HEK293 (cell line): Measurements from ENCODE around the gene ZNF385C.

Experiments used
- CTCF ChIA-PET: fragments of 350-600 bp; formaldehyde crosslinking; extraction: SDS; loops from one replicate; lab custom pipeline; 2021; ENCODE audit warnings: antibody characterized with exemption; lab: Yijun Ruan, JAX
- POLR2A ChIA-PET: fragments of 300-600 bp; formaldehyde crosslinking; extraction: SDS; loops from one replicate; lab custom pipeline; 2020; ENCODE audit warnings: antibody characterized with exemption, inconsistent platforms; lab: Yijun Ruan, JAX
- H3K27ac ChIP-seq: fragments of 200-500 bp; sonication (Bioruptor generic); 2 replicates; pipeline ENCODE4 v1.5.1; 2014; ENCODE audit warnings: low read depth, low read length, control low read depth, inconsistent platforms; ENCODE audit errors: extremely low read depth
- H3K36me3 ChIP-seq, 2 experiments: fragments of 200-500 bp in 1 of 2; sonication (Bioruptor generic) in 1 of 2; 1 replicate in 1 of 2; 2 replicates in 1 of 2; pipeline ENCODE4 v1.5.1; 2014 to 2017; ENCODE audit warnings: inconsistent platforms in 2 of 2, low read length in 2 of 2; ENCODE audit not compliant: control insufficient read depth in 2 of 2, insufficient read depth in 1 of 2
- H3K4me1 ChIP-seq: fragments of 200-500 bp; sonication (Bioruptor generic); 2 replicates; pipeline ENCODE4 v1.5.1; 2014; ENCODE audit warnings: mild to moderate bottlenecking, low read length, inconsistent platforms; ENCODE audit not compliant: control insufficient read depth, insufficient read depth
- H3K4me3 ChIP-seq: 2 replicates; pipeline ENCODE4 v1.5.1; 2011; ENCODE audit warnings: low read depth, mild to moderate bottlenecking, control low read depth, low read length, moderate library complexity
- H3K9me3 ChIP-seq: fragments of 200-500 bp; sonication (Bioruptor generic); 2 replicates; pipeline ENCODE4 v1.5.1; 2014; ENCODE audit warnings: low read depth, low read length, inconsistent platforms; ENCODE audit not compliant: control insufficient read depth, insufficient read depth
- BCL11A ChIP-seq: fragments of 450-650 bp; formaldehyde crosslinking; IDR thresholded peaks from 2 replicates; pipeline ENCODE4 v1.5.1; 2016; ENCODE audit warnings: low read depth, missing biosample characterization, missing genetic modification characterization
- GLIS1 ChIP-seq: fragments of 450-650 bp; formaldehyde crosslinking; IDR thresholded peaks from 2 replicates; pipeline ENCODE4 v1.5.1; 2016; ENCODE audit warnings: missing biosample characterization, missing genetic modification characterization
- KLF1 ChIP-seq: fragments of 450-650 bp; formaldehyde crosslinking; IDR thresholded peaks from 2 replicates; pipeline ENCODE4 v1.5.1; 2016; ENCODE audit warnings: missing biosample characterization, missing genetic modification characterization
- KLF16 ChIP-seq: fragments of 450-650 bp; formaldehyde crosslinking; IDR thresholded peaks from 2 replicates; pipeline ENCODE4 v1.5.1; 2017; ENCODE audit warnings: missing biosample characterization, missing genetic modification characterization
- PRDM10 ChIP-seq: fragments of 450-650 bp; formaldehyde crosslinking; IDR thresholded peaks from 2 replicates; pipeline ENCODE4 v1.5.1; 2016; ENCODE audit warnings: missing biosample characterization, missing genetic modification characterization
- PRDM4 ChIP-seq: fragments of 450-650 bp; formaldehyde crosslinking; IDR thresholded peaks from 2 replicates; pipeline ENCODE4 v1.5.1; 2017; ENCODE audit warnings: missing biosample characterization, missing genetic modification characterization
- SP7 ChIP-seq: fragments of 450-650 bp; formaldehyde crosslinking; IDR thresholded peaks from 2 replicates; pipeline ENCODE4 v1.5.1; 2016; ENCODE audit warnings: missing biosample characterization, missing genetic modification characterization
- ZBTB17 ChIP-seq: fragments of 450-650 bp; formaldehyde crosslinking; IDR thresholded peaks from 2 replicates; pipeline ENCODE4 v1.5.1; 2016; ENCODE audit warnings: missing biosample characterization, missing genetic modification characterization
- ZBTB7A ChIP-seq: fragments of 450-650 bp; formaldehyde crosslinking; IDR thresholded peaks from 2 replicates; pipeline ENCODE4 v1.5.1; 2016; ENCODE audit warnings: low read depth, missing biosample characterization, missing genetic modification characterization
- ZNF202 ChIP-seq: fragments of 450-650 bp; formaldehyde crosslinking; IDR thresholded peaks from 2 replicates; pipeline ENCODE4 v1.5.1; 2016; ENCODE audit warnings: missing biosample characterization, missing genetic modification characterization, borderline replicate concordance
- ZNF350 ChIP-seq: fragments of 450-650 bp; formaldehyde crosslinking; IDR thresholded peaks from 2 replicates; pipeline ENCODE4 v1.5.0; 2017; ENCODE audit warnings: missing biosample characterization, mild to moderate bottlenecking, missing genetic modification characterization
- ZNF510 ChIP-seq: fragments of 450-650 bp; formaldehyde crosslinking; IDR thresholded peaks from 2 replicates; pipeline ENCODE4 v1.5.1; 2018; ENCODE audit warnings: mild to moderate bottlenecking, missing genetic modification characterization, missing biosample characterization; ENCODE audit not compliant: insufficient replicate concordance
- ZNF513 ChIP-seq: fragments of 450-650 bp; IDR thresholded peaks from 2 replicates; pipeline ENCODE4 v1.5.1; 2018; ENCODE audit warnings: missing biosample characterization, missing genetic modification characterization
- ZNF610 ChIP-seq: fragments of 450-650 bp; formaldehyde crosslinking; IDR thresholded peaks from 2 replicates; pipeline ENCODE4 v1.5.1; 2016; ENCODE audit warnings: missing biosample characterization, missing genetic modification characterization, borderline replicate concordance
- ZNF654 ChIP-seq: fragments of 450-650 bp; formaldehyde crosslinking; IDR thresholded peaks from 2 replicates; pipeline ENCODE4 v1.5.1; 2016; ENCODE audit warnings: low read depth, missing biosample characterization, missing genetic modification characterization
- ZNF768 ChIP-seq: fragments of 450-650 bp; formaldehyde crosslinking; IDR thresholded peaks from 2 replicates; pipeline ENCODE4 v1.5.1; 2018; ENCODE audit warnings: missing biosample characterization, mild to moderate bottlenecking, missing genetic modification characterization
- ZNF791 ChIP-seq: fragments of 450-650 bp; formaldehyde crosslinking; IDR thresholded peaks from 2 replicates; pipeline ENCODE4 v1.5.1; 2016; ENCODE audit warnings: missing biosample characterization, missing genetic modification characterization
- ZSCAN23 ChIP-seq: fragments of 450-650 bp; formaldehyde crosslinking; IDR thresholded peaks from 2 replicates; pipeline ENCODE4 v1.5.1; 2016; ENCODE audit warnings: missing biosample characterization, missing genetic modification characterization
- ZXDB ChIP-seq: fragments of 450-650 bp; formaldehyde crosslinking; IDR thresholded peaks from 2 replicates; pipeline ENCODE4 v1.5.1; 2016; ENCODE audit warnings: missing biosample characterization, missing genetic modification characterization

The ZNF385C gene

GRCh38 chr17:42119301-42119700 is 21.0 kb upstream of the ZNF385C start (continued):
- no peak for TF ChIP-seq ZBTB7A (tag by site-specific recombination)
- no peak for TF ChIP-seq ZNF513 (tag by site-specific recombination)
- no peak for TF ChIP-seq ZBTB17 (tag by site-specific recombination)

GRCh38 chr17:42118545-42118944 is 20.3 kb upstream of the ZNF385C start:
- Histone ChIP-seq H3K36me3 (peaks cover 9 to 67% of the 10 kb centered on the region in 2 experiments; a peak in 2 of 3 replicates), H3K9me3 (no peaks in the 10 kb centered on the region), H3K4me1 (peaks cover 4% of the 10 kb centered on the region; the same call in 1 of the 2 replicates), H3K27ac (no peak overlapping the region), H3K4me3 (no peak overlapping the region)
- POLR2A ChIA-PET: interaction anchor here (0.5 to 1.1 kb wide), 5 partner anchors 59 to 141 kb away, joined by 3 to 22 read pairs (median 4); no protein-coding TSS in a partner anchor
- TF ChIP-seq ZNF768 (tag by site-specific recombination) (0 out of 2 replicates have a peak, but pooled peaks have one; percentile 25), ZNF654 (tag by site-specific recombination) (peak; percentile 51), SP7 (tag by site-specific recombination) (0 out of 2 replicates have a peak, but pooled peaks have one; percentile 12), ZNF510 (tag by site-specific recombination) (no peak)
- CTCF ChIA-PET: interaction anchor here (0.6 to 17.1 kb wide), 27 partner anchors 11 to 434 kb away, joined by 3 to 260 read pairs (median 4); partner anchors contain the start of genes CNP, DNAJC7, HSD17B1 and KCNH4

GRCh38 chr17:42118126-42118510 is 19.8 kb upstream of the ZNF385C start:
- no peak overlapping the region for H3K4me3 ChIP-seq
- no peak overlapping the region for H3K27ac ChIP-seq
- peaks cover 9 to 69% of the 10 kb centered on the region in 2 experiments; a peak in 2 of 3 replicates for H3K36me3 ChIP-seq
- peaks cover 4% of the 10 kb centered on the region; the same call in 1 of the 2 replicates for H3K4me1 ChIP-seq
- ChIA-PET CTCF (interaction anchor here (0.6 to 17.1 kb wide), 23 partner anchors 10 to 289 kb away, joined by 3 to 260 read pairs (median 5); partner anchors contain the start of genes CNP, DNAJC7, KCNH4 and NKIRAS2), POLR2A (interaction anchor here (0.5 to 1.1 kb wide), 4 partner anchors 64 to 289 kb away, joined by 3 to 22 read pairs (median 10); no protein-coding TSS in a partner anchor)
- TF ChIP-seq ZNF610 (tag by site-specific recombination) (no peak), PRDM10 (tag by site-specific recombination) (peak; percentile 85)
- H3K9me3 ChIP-seq: no peaks in the 10 kb centered on the region

GRCh38 chr17:42117397-42118125 is 19.3 kb upstream of the ZNF385C start:
- H3K4me3 ChIP-seq: no peak overlapping the region
- CTCF ChIA-PET: interaction anchor here (0.5 to 17.1 kb wide), 23 partner anchors 10 to 1782 kb away, joined by 3 to 260 read pairs (median 5); partner anchors contain the start of genes CNP, DNAJC7, KCNH4 and NKIRAS2
- peaks cover 4% of the 10 kb centered on the region; the same call in 1 of the 2 replicates for H3K4me1 ChIP-seq
- POLR2A ChIA-PET: interaction anchor here (0.5 to 1.1 kb wide), 4 partner anchors 64 to 289 kb away, joined by 3 to 22 read pairs (median 10); no protein-coding TSS in a partner anchor
- no peaks in the 10 kb centered on the region for H3K9me3 ChIP-seq
- H3K36me3 ChIP-seq: peaks cover 9 to 66% of the 10 kb centered on the region in 2 experiments; a peak in 2 of 3 replicates
- no peak overlapping the region for H3K27ac ChIP-seq
- TF ChIP-seq PRDM4 (no peak), ZNF610 (tag by site-specific recombination) (no peak), KLF1 (no peak), ZNF654 (tag by site-specific recombination) (no peak), ZNF350 (no peak), KLF16 (tag by site-specific recombination) (no peak), GLIS1 (tag by site-specific recombination) (no peak), ZNF791 (no peak), BCL11A (peak; percentile 97), ZNF202 (tag by site-specific recombination) (no peak), ZXDB (tag by site-specific recombination) (no peak), SP7 (tag by site-specific recombination) (no peak), ZSCAN23 (tag by site-specific recombination) (no peak)
